NCI-H2227 (cell line): Measurements from ENCODE around the gene MX1.

ENCODE experiments used
- DNase-seq: peaks from one replicate; lab custom pipeline; 2025; ENCODE audit not compliant: unreplicated experiment; lab: John Stamatoyannopoulos, UW

Gene MX1

GRCh38 chr21:41425954-41426675, at the start of gene MX1:
MX1 (plus strand) TSS chr21:41426239; CDS start chr21:41432071, 5,832 bp downstream.
- peak; percentile 48 for DNase-seq

- DNase-seq: no peak
Observed at GRCh38 chr21:41377715-41378114, 48.3 kb upstream of the MX1 start.

GRCh38 chr21:41378849-41379248, 47.2 kb upstream of the MX1 start:
- no peak for DNase-seq

GRCh38 chr21:41379901-41380300, 46.1 kb upstream of the MX1 start:
- no peak for DNase-seq

- DNase-seq: no peak
Observed at GRCh38 chr21:41381731-41382130, 44.3 kb upstream of the MX1 start.

GRCh38 chr21:41387042-41387819, 38.8 kb upstream of the MX1 start:
- DNase-seq: no peak

GRCh38 chr21:41387824-41388223, 38.2 kb upstream of the MX1 start:
- DNase-seq: no peak

- no peak for DNase-seq
Observed at GRCh38 chr21:41388259-41388658, 37.8 kb upstream of the MX1 start.

GRCh38 chr21:41390043-41390639, 35.9 kb upstream of the MX1 start:
- DNase-seq: no peak

GRCh38 chr21:41393876-41394465, 32.1 kb upstream of the MX1 start:
- no peak for DNase-seq

- DNase-seq: no peak
Observed at GRCh38 chr21:41396558-41397075, 29.4 kb upstream of the MX1 start.

GRCh38 chr21:41397471-41397891, 28.6 kb upstream of the MX1 start:
- DNase-seq: no peak

GRCh38 chr21:41398251-41398650, 27.8 kb upstream of the MX1 start:
- no peak for DNase-seq

- DNase-seq: no peak
Observed at GRCh38 chr21:41398831-41399230, 27.2 kb upstream of the MX1 start.

GRCh38 chr21:41399246-41399800, 26.7 kb upstream of the MX1 start:
- DNase-seq: no peak

- no peak for DNase-seq
Observed at GRCh38 chr21:41402231-41402630, 23.8 kb upstream of the MX1 start.

- DNase-seq: no peak
Observed at GRCh38 chr21:41402796-41403195, 23.2 kb upstream of the MX1 start.

- no peak for DNase-seq
Observed at GRCh38 chr21:41403331-41403730, 22.7 kb upstream of the MX1 start.

GRCh38 chr21:41403966-41404365, 22.1 kb upstream of the MX1 start:
- DNase-seq: no peak

GRCh38 chr21:41405321-41405720, 20.7 kb upstream of the MX1 start:
- DNase-seq: no peak

GRCh38 chr21:41406340-41406739, 19.7 kb upstream of the MX1 start:
- DNase-seq: no peak
